ENCODE data around the gene TMPRSS11E.
"Not testable (repeated sequence)": the region's sequence is repeated elsewhere in the genome, so short reads cannot be mapped to it uniquely, and the experiment has no call there.

DNA sequence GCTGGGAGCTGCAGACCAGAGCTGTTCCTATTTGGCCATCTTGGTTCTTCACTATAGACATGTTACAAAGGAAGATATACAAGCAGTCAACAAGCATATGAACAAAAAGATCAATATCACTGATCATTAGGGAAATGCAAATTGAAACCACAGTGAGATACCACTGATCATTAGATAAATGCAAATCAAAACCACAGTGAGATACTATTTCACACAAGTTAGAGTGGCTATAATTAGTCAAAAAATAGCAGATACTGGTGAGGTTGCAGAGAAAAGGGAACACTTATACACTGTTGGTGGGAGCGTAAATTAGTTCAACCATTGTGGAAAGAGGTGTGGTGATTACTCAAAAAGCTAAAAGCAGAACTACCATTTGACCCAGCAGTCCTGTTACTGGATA lies 58.2 kb downstream of the TMPRSS11E start:
- not testable (repeated sequence) for TF ChIP-seq CTBP1 (IDR thresholded peaks at IDR 0.05; ENCODE audit: borderline replicate concordance); ELF4 (IDR thresholded peaks at IDR 0.05); BHLHE40 (IDR thresholded peaks at IDR 0.05; ENCODE audit: borderline replicate concordance); ARNT (IDR thresholded peaks at IDR 0.05)
